ENCODE measurements around the gene VPS39.

VPS39 gene

GRCh38 chr15:42202653-42203052, 5.5 kb downstream of the VPS39 start:
- no peaks in the 10 kb centered on the region for H3K9me3 ChIP-seq (ENCODE audit: insufficient read depth, low read length, severe bottlenecking)
- no peak overlapping the region for H3K27ac ChIP-seq (ENCODE audit: low read length)
- H2AFZ ChIP-seq (ENCODE audit: low read depth, low read length), result no peak overlapping the region
- H3K79me2 ChIP-seq (ENCODE audit: insufficient read depth, low read length), result peaks cover 37% of the 10 kb centered on the region
- DNase-seq, result no peak
- no peak overlapping the region for H3K4me2 ChIP-seq (ENCODE audit: insufficient read depth, low read length)
- peaks cover 23% of the 10 kb centered on the region for H3K4me1 ChIP-seq (ENCODE audit: insufficient read depth, low read length)
- no peaks in the 10 kb centered on the region for H3K27me3 ChIP-seq (ENCODE audit: insufficient read depth, low read length, poor library complexity)
- peaks cover 19% of the 10 kb centered on the region for H3K36me3 ChIP-seq (ENCODE audit: insufficient read depth, low read length)
- no peak overlapping the region for H3K9ac ChIP-seq (ENCODE audit: low read depth, low read length)
- H4K20me1 ChIP-seq (ENCODE audit: insufficient read depth, low read length), result peaks cover 4% of the 10 kb centered on the region; the same call in 1 of the 2 replicates
- no peak for ATAC-seq (ENCODE audit: insufficient read depth, low read depth)
- TF ChIP-seq CTCF (IDR thresholded peaks at IDR 0.05; ENCODE audit: borderline replicate concordance, extremely low read depth, low read length, poor library complexity, severe bottlenecking) (no peak), EZH2 (IDR thresholded peaks at IDR 0.05; ENCODE audit: borderline replicate concordance, low read depth, low read length, severe bottlenecking) (no peak)
- no peak overlapping the region for H3K4me3 ChIP-seq (ENCODE audit: low read depth in 1 of 2, low read length in 2 of 2)

GRCh38 chr15:42201801-42202200, 6.3 kb downstream of the VPS39 start:
- Histone ChIP-seq H3K36me3 (ENCODE audit: insufficient read depth, low read length) (peaks cover 24% of the 10 kb centered on the region), H4K20me1 (ENCODE audit: insufficient read depth, low read length) (peaks cover 4% of the 10 kb centered on the region; the same call in 1 of the 2 replicates), H3K79me2 (ENCODE audit: insufficient read depth, low read length) (peaks cover 28% of the 10 kb centered on the region), H3K4me2 (ENCODE audit: insufficient read depth, low read length) (no peak overlapping the region), H3K27ac (ENCODE audit: low read length) (no peak overlapping the region), H3K4me1 (ENCODE audit: insufficient read depth, low read length) (peaks cover 16% of the 10 kb centered on the region), H2AFZ (ENCODE audit: low read depth, low read length) (no peak overlapping the region), H3K4me3 (ENCODE audit: low read depth in 1 of 2, low read length in 2 of 2) (no peak overlapping the region), H3K27me3 (ENCODE audit: insufficient read depth, low read length, poor library complexity) (no peaks in the 10 kb centered on the region), H3K9me3 (ENCODE audit: insufficient read depth, low read length, severe bottlenecking) (no peaks in the 10 kb centered on the region), H3K9ac (ENCODE audit: low read depth, low read length) (no peak overlapping the region)
- no peak for ATAC-seq (ENCODE audit: insufficient read depth, low read depth)
- TF ChIP-seq EZH2 (IDR thresholded peaks at IDR 0.05; ENCODE audit: borderline replicate concordance, low read depth, low read length, severe bottlenecking) (no peak), CTCF (IDR thresholded peaks at IDR 0.05; ENCODE audit: borderline replicate concordance, extremely low read depth, low read length, poor library complexity, severe bottlenecking) (no peak)
- no peak for DNase-seq

- Histone ChIP-seq H3K9ac (ENCODE audit: low read depth, low read length) (no peak overlapping the region), H3K4me2 (ENCODE audit: insufficient read depth, low read length) (no peak overlapping the region), H3K4me3 (ENCODE audit: low read depth in 1 of 2, low read length in 2 of 2) (no peak overlapping the region), H3K27ac (ENCODE audit: low read length) (no peak overlapping the region), H4K20me1 (ENCODE audit: insufficient read depth, low read length) (peaks cover 4% of the 10 kb centered on the region; the same call in 1 of the 2 replicates), H2AFZ (ENCODE audit: low read depth, low read length) (no peak overlapping the region), H3K4me1 (ENCODE audit: insufficient read depth, low read length) (no peaks in the 10 kb centered on the region; the same call in 1 of the 2 replicates), H3K79me2 (ENCODE audit: insufficient read depth, low read length) (peaks cover 12% of the 10 kb centered on the region), H3K36me3 (ENCODE audit: insufficient read depth, low read length) (peaks cover 24% of the 10 kb centered on the region), H3K9me3 (ENCODE audit: insufficient read depth, low read length, severe bottlenecking) (no peaks in the 10 kb centered on the region), H3K27me3 (ENCODE audit: insufficient read depth, low read length, poor library complexity) (no peaks in the 10 kb centered on the region)
- ATAC-seq (ENCODE audit: insufficient read depth, low read depth) (no peak), DNase-seq (no peak)
- no peak for TF ChIP-seq EZH2 (IDR thresholded peaks at IDR 0.05; ENCODE audit: borderline replicate concordance, low read depth, low read length, severe bottlenecking)
- TF ChIP-seq CTCF (IDR thresholded peaks at IDR 0.05; ENCODE audit: borderline replicate concordance, extremely low read depth, low read length, poor library complexity, severe bottlenecking), result no peak
These were observed 9.0 kb downstream of the VPS39 start for GRCh38 chr15:42199126-42199525.

GRCh38 chr15:42198516-42198915, 9.6 kb downstream of the VPS39 start:
- Histone ChIP-seq H3K9me3 (ENCODE audit: insufficient read depth, low read length, severe bottlenecking) (no peaks in the 10 kb centered on the region), H4K20me1 (ENCODE audit: insufficient read depth, low read length) (no peaks in the 10 kb centered on the region), H3K9ac (ENCODE audit: low read depth, low read length) (no peak overlapping the region), H3K4me1 (ENCODE audit: insufficient read depth, low read length) (no peaks in the 10 kb centered on the region), H3K27ac (ENCODE audit: low read length) (no peak overlapping the region), H2AFZ (ENCODE audit: low read depth, low read length) (no peak overlapping the region), H3K4me2 (ENCODE audit: insufficient read depth, low read length) (no peak overlapping the region), H3K79me2 (ENCODE audit: insufficient read depth, low read length) (peaks cover 7% of the 10 kb centered on the region; the same call in 1 of the 2 replicates), H3K27me3 (ENCODE audit: insufficient read depth, low read length, poor library complexity) (no peaks in the 10 kb centered on the region), H3K4me3 (ENCODE audit: low read depth in 1 of 2, low read length in 2 of 2) (no peak overlapping the region), H3K36me3 (ENCODE audit: insufficient read depth, low read length) (peaks cover 20% of the 10 kb centered on the region)
- ATAC-seq (ENCODE audit: insufficient read depth, low read depth) (no peak), DNase-seq (no peak)
- no peak for TF ChIP-seq CTCF (IDR thresholded peaks at IDR 0.05; ENCODE audit: borderline replicate concordance, extremely low read depth, low read length, poor library complexity, severe bottlenecking)
- TF ChIP-seq EZH2 (IDR thresholded peaks at IDR 0.05; ENCODE audit: borderline replicate concordance, low read depth, low read length, severe bottlenecking), result no peak

Measured in DND-41 (cell line).